Activated CD8-positive, alpha-beta memory T cell treated with anti-CD3 and anti-CD28 coated beads, Interleukin-2, amount 50 U/mL, for 4 hours (primary cell): Measurements from ENCODE around the gene QTRT2.

Experiments
- DNase-seq: peaks from one replicate; pipeline ENCODE4 v3.0.0-alpha.2; 2020

Gene QTRT2

DNA sequence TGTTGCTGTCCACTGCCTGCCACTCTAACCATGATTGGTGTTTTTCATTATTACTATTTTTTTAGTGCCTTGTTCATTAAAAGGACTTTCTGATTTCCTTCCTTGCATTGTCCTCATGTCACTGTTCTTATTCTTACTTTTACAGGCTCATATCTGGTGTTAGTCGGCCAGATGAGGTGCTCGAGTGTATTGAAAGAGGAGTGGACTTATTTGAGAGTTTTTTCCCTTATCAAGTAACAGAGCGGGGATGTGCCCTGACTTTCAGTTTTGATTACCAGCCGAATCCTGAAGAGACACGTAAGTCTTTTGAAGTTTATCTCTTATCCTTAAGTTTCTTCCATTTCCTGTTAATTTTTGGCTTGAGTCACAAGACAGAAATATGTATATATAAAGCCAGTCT lies 23.2 kb downstream of the QTRT2 start:
- no peak for DNase-seq

DNA sequence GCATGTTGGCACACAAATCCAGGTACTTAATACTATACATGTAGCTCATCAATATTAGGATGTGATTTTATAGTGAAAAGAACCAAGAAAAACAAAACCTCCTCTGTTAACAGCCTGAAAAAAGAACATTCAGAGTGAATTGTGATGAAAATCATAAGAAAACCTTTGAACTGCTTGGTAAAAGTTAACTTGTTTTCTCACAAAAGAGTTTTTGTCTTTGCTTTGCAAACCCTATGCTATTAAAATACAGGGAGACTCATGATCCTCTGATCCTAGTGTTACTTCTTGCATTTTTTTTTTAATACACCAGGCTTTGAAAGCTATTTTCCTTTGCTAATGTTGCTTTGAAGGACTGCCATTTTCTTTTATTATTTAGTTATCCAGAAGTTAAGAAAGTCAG lies 23.7 kb downstream of the QTRT2 start:
- DNase-seq: no peak

- DNase-seq: no peak
Observed at GRCh38 chr3:114081037-114081436, 24.5 kb downstream of the QTRT2 start.

DNA sequence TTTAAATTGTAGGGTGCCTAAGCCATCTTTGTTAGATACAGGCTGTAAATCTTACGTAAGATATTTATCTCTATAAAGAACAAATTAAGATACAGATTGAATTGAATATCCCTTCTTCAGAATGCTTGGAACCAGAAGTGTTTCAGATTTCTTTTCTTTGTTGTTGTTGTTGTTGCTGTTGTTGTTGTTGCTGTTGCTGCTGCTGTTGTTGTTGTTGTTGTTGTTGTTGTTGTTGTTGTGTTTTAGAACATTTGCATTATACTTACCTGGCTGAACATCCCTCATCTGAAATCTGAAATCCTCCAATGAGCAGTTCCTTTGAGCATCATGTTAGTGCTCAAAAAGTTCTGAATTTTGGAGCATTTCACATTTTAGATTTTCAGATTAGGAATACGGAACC lies 26.6 kb downstream of the QTRT2 start:
- no peak for DNase-seq

DNA sequence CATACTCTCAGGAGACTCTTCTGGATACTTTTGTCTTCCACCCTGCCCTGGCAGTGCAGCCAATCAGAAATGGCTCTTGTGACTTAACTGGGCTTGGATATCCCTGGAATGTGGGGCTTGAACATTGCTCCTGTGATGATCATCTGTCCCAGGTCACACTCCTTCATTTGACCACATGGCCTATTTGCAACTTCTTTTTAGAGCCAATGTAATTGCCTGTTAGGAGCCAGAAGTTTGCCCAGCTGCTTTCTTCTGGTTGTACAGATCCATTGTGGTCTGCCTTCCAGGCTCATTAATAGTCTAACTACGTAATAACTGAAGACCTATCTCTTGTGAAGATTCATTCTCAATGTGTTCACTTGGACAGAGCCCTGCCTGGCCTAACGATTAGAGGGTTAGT lies 29.8 kb downstream of the QTRT2 start:
- no peak for DNase-seq

- no peak for DNase-seq
Observed at GRCh38 chr3:114089675-114090074, 33.1 kb downstream of the QTRT2 start.

DNA sequence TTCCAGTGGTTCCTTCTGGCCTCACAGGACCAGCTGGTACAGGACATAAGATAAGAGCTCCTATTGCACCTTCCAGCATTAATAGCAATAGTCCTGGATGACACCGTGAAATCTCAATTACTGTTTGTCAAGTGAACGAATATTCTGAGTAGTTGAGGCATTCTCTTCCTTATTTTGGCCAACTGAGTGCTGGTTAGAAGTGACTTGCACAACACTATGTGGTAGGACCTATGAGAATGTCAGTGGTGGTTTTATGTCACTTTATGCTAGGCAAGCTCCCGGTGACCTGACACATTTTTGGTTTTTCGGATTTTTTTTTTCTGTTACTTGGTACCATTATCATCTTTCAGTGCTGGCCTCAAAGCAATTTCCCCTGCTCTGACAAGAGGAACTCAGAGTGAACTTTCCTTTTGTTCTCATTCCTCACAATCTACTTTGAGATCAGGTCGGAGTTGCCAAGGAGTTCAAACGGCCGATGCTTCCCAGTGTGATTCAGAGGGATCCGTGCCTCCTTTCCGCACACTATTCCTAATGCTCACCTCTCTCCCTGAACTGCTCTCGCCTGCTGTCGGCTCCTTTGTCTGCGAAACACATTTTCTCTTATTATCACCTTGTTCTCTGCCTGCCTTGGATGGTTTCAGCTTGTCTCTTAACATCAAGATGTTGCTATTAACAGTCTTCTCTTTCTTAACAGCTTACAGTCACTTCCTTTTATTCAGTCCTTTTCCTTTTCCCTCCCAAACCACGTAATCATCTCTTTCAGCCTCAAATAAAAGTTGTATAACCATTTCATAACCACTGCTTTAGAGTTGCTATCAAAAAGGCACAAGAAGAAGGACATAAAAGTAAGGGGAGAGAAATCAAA lies 35.8 kb downstream of the QTRT2 start:
- no peak for DNase-seq

DNA sequence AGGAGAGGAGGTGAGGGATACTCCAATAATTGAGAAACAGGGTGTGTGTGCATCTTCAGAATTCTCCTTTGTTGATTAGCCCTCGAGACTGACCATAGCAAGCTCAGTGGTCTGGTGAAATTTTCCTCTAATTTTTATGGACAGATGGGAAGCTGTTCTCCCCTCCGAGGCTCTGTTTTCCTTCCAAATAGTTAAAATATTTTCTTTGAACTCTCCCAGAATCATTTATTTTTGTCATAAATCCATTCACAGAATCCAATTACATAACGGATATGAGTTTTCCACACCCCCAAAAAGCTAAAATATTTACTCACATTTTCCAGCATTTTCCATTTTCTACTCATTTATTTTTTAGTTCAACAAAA lies 36.5 kb downstream of the QTRT2 start:
- no peak for DNase-seq

DNA sequence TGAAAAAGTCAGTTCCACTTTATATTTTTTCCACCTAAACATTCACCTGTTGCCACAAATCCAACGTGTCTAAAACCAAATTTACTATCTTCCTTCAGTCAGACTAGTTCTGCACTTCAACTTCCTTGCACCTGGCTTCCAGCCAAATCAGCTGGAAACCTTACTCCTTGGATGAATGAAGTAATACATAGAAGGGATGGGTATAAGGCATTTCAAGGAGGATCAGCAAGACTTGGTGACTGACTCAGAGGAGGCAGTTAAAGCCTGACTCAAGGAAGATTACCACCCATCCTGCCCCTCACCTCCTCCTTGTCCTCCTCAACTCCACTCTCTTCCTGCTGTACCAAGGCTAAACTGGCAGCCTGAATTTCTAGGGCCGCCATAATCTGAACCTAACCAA lies 37.1 kb downstream of the QTRT2 start:
- no peak for DNase-seq

GRCh38 chr3:114095796-114096195 lies 39.3 kb downstream of the QTRT2 start:
- DNase-seq: no peak

DNA sequence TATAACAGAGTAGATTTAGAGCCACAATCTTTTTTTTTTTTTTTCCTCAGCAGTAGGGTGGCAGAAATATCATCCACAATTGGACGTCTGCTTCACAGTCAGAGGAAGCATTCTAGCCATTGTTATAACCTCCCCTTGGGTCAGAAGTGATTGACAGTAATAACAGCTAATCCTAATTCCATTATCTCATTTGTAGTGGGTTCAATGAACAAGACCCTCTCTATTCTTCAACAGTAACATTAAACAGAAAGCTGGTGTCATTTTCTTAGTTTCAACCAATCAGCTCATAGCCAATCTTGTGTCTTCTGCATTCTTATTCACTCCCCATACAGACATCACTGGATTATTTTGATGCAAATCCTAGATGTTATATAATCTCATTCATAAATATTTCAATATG lies 44.6 kb downstream of the QTRT2 start:
- no peak for DNase-seq

DNA sequence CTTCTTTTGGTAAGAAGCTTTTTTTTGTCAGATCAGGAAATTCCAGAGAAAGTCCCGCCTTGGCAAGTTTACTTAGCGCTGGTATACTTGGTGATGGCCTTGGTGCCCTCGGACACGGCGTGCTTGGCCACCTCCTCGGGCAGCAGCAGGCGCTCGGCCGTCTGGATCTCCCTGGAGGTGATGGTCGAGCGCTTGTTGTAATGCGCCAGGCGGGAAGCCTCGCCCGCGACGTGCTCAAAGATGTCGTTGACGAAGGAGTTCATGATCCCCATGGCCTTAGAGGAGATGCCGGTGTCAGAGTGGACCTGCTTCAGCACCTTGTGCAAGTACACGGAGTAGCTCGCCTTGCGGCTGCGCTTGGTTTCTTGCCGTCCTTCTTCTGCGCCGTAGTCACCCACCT lies 46.6 kb downstream of the QTRT2 start:
- no peak for DNase-seq

DNA sequence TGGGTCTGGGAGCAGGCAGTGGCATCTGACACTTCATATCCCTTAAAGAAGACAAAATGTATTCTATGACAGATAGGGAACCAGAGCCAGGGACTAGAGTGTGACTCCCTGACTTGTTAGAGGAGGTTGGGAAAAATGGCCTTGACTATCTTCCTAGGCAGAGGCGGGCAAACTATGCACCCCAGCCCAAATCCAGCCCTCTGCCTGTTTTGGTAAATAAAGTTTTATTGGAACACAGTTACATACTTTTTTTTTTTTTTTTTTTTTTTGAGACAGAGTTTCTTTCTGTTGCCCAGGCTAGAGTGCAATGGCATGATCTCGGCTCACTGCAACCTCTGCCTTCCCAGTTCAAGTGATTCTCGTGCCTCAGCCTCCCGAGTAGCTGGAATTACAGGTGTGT lies 47.3 kb downstream of the QTRT2 start:
- DNase-seq: no peak

DNA sequence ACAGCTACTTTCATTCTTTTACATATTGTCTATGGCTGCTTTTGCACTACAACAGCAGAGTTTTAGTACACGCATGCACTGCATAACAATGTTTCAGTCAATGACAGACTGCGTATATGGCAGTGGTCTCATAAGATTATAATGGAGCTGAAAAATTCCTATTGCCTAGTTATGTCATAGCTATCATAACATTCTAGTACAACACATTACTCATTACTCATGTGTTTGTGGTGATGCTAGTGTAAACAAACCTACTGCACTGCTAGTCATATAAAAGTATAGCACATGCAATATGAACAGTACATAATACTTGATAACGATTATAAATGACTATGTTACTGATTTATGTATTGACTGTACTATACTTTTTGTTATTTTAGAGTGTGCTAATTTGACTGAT lies 47.9 kb downstream of the QTRT2 start:
- no peak for DNase-seq

GRCh38 chr3:114108137-114108536 lies 51.6 kb downstream of the QTRT2 start:
- no peak for DNase-seq

GRCh38 chr3:114110439-114110838 lies 53.9 kb downstream of the QTRT2 start:
- DNase-seq: no peak

DNA sequence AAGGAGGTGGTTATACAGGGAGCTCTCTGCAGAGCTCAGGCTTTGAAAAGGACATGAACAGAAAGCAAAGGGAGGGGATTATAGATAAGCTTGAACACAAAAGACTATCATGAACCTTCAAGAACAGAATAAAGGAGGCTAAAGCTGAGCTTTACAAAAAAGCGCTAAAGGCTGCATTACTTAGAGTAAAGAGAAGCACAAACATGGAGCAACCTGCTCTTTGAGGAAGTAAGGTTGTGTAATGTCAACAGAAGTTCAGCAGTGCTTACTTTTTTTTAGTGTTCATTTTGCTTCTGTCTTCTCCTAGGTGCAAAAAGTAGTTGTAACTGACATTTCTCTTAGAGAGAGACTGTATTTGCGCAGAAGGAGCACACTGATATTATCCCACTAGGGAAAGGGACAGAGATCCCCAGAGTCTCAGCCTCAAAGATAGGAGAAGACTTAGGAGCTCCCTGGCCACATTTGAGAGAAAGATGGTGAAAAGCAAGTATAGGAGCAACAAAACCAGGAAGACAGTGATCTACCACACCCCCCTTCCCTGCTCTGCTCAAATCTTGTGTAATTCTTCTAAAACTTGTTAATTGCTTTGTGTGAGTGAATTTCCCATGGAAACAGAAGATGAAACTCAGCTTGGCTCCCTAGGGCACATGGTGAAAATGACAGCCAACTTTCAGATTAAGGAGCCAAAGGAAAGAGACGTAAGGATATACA lies 54.7 kb downstream of the QTRT2 start:
- no peak for DNase-seq

DNA sequence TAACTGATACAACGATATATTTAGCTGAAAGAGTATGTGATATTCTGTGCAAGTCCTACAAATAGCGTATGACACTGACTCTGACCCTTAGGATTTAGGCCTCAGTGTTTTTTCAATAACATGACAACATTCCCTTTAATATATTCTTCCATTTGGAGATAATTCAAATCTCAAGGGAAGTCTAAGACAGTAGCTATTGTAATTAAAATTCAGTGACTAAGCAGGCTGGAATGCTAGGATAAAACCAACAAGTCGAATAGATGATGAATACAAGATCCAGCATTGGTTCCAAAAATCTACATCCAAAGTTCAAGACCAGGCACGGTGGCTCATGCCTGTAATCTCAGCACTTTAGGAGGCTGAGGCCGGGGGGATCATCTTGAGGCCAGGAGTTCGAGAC lies 56.2 kb downstream of the QTRT2 start:
- no peak for DNase-seq

DNA sequence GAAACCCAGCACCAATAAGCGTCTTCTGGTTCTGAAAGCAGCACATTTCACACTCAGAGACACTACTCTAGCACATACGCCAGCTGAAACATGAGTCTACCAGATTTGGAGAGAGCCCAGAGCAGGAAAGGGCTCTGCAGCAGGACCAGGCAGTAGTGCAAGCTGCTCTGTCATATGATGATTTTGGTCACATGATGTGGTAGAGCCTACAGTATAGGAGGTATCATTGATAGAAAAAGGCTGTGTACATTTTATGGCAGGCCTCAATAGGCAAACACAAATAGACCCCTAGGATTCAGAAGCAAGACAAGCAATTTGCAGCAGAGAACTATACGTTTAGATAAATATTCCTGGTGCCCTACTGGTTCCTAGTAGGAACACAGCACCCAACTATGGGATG lies 58.2 kb downstream of the QTRT2 start:
- no peak for DNase-seq

GRCh38 chr3:114115143-114115542 lies 58.6 kb downstream of the QTRT2 start:
- no peak for DNase-seq

GRCh38 chr3:114119776-114120175 lies 63.2 kb downstream of the QTRT2 start:
- no peak for DNase-seq

- DNase-seq: no peak
Observed at GRCh38 chr3:114120211-114120610, 63.7 kb downstream of the QTRT2 start.

- DNase-seq: no peak
Observed at GRCh38 chr3:114122027-114122709, 65.6 kb downstream of the QTRT2 start.

DNA sequence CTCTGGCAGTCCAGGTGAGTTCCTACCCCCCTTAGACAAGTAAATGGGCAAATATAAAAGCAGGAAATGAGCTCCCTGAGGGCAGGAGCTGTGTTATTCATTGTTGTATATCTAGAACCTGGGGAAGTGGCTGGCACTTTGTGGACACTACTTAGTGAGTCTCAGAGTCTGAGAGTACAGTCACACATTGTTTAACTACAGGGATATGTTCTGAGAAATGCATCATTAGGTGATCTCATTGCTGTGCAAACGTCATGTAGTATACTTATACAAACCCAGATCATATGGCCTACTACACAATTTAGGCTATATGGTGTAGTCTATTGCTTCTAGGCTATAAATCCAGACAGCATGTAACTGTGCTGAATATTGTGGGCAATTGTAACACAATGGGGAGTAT lies 69.9 kb downstream of the QTRT2 start:
- no peak for DNase-seq
